GM19372 (cell line): ENCODE data around the gene TMPRSS7.
"Not testable (repeated sequence)": the region's sequence is repeated elsewhere in the genome, so short reads cannot be mapped to it uniquely, and the experiment has no call there.

Experiments used
- ATAC-seq: cut with Tn5 transposase; IDR thresholded peaks from one replicate; pipeline ENCODE4 v1.9.1; 2021; ENCODE audit warnings: mild to moderate bottlenecking, low read depth, moderate library complexity; ENCODE audit not compliant: unreplicated experiment

TMPRSS7 gene

GRCh38 chr3:112056451-112056929 lies 22.0 kb downstream of the TMPRSS7 start:
- no peak for ATAC-seq

DNA sequence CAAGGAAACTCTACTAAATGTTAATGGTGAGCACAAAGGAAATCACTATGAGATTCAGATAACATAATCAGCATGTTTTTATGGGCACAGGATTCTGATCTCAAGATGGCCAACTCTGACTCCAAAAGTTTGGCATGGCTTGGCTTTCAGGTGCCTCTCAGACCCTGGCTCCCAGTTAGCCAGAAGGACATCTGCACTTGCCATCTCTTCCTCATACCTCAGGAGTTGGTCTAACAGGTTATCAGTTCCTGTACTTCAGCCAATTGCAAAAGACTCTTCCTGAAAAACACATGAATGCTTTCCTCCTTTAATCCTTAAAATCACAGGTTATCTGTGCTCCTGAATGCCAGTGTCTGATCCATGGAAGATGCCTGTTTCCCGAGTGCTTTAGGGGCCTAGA lies 25.0 kb downstream of the TMPRSS7 start:
- ATAC-seq = no peak

- no peak for ATAC-seq
Measured at GRCh38 chr3:112061152-112061551, 26.6 kb downstream of the TMPRSS7 start.

GRCh38 chr3:112072387-112073060 lies 38.0 kb downstream of the TMPRSS7 start:
- ATAC-seq = not testable (repeated sequence)

DNA sequence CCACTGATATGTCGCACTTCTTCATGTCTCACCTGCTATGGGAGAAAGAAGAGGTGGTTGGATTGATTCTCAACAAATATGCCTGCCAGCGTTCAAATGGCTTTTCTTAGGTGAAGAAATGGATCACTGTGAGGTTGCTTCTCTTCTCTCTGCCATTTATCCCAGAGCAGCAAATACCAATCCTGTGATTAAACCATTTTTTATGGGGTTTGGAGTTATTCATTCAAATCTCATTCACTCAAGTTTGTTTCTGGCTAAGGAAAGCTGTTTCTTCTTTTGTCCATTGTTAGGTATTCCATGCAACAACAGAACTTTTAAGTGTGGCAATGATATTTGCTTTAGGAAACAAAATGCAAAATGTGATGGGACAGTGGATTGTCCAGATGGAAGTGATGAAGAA lies 39.5 kb downstream of the TMPRSS7 start:
- no peak for ATAC-seq

DNA sequence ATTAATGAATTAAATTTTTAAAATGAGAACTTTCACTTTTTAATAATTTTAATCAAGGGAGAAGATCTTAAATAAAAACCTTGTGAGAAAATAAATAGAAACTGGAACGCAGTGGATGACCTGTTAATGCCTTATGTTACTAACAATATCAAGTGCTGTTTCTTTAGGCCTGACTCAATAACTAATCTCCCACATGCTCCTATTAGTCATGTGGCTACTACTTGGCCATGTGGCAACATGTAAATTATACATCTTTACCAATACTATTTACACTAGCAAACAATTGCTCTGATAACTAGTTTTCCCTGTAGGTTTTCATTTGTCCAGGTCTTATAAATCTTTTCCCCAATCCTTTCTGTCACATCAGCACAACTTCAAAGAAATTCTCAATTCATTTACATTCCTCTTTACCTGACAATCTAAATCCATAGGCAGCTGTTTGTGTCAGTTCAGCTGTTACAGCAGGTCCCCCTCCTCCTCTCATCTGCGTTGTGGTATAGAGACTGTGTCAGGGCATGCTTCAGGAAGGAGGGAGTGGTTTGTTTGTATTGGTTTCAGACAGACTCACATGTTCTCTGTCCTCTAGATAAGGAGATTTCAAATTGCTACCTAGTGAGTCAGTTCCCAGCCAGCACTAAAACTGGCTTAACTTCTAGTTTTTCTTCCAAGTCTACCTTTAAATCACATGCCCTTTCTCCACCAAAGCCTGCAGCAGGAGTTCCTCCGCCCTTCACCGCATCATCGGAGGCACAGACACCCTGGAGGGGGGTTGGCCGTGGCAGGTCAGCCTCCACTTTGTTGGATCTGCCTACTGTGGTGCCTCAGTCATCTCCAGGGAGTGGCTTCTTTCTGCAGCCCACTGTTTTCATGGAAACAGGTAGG lies 40.3 kb downstream of the TMPRSS7 start:
- peak; percentile 89 for ATAC-seq

DNA sequence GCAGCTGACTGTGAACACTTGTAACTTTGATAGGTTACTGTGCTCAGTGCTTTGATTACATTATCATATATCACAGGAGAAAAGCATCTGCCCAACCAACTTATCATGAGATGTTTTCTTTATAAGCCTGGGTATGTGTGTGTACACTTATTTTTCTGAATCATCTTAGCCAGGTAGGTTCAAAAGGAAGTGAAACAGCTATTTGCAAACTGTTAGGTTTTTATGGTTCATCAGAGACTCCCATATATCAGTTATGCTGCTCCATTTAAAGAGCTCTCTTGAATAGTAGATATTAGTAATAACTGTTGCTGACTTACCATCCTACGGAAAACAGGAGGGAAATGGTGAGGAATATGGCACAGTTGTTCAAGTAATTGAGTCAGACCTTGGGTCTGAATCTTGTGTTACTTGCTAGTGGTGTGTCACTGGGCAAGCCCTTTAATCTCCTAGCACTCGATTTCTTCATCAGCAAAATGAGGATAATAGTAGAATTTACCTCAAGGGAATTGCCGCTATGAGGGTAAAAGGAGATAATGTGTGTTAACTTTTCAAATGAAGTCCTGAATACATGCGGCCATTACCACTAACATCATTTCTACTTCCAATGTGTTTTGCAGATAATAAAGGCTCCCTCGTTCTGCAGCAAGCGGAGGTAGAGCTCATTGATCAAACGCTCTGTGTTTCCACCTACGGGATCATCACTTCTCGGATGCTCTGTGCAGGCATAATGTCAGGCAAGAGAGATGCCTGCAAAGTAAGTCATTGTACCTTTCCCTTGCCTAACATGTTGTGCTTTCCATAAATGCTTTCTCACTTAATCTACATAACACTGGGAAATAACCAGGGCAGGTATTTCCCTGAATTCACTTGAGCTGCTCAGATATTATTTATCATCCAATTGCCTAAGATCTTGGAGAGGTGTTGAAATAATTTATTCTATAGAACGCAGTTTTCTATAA lies 43.9 kb downstream of the TMPRSS7 start:
- ATAC-seq = no peak

GRCh38 chr3:112083239-112083638 lies 48.7 kb downstream of the TMPRSS7 start:
- ATAC-seq = no peak

DNA sequence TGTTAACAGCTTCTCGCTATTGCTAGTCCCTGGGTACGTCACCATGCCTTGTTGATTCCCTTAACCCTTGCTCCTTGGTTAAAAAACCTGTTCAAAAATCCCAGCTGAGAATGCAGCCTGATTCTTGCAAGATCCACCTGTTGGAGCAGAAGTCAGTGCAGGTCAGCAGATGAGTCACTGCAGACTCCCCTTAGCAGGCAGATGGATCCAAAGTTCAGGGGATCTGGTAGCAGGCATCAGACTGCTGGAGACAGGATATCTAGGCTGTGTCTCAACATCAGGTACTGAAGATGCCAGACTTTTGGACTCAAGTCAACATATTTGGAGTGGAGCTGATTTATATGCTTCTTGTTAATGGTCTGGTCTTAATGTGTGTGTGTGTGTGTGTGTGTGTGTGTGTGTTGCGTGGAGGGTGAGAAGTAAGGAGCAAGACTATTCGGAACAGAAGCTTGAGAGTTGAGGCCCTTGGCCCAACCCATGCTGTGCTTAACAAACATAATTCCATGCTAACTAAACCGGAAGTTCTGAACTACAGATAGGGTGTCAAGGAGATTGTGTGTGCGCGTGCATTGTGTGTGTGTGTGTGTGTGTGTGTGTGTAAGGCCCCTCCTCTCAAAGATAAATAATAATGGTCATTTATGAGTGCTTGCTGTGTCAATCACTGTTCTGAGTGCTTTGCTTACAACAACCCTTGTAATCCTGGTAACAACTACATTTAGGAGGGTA lies 50.6 kb downstream of the TMPRSS7 start:
- no peak for ATAC-seq

DNA sequence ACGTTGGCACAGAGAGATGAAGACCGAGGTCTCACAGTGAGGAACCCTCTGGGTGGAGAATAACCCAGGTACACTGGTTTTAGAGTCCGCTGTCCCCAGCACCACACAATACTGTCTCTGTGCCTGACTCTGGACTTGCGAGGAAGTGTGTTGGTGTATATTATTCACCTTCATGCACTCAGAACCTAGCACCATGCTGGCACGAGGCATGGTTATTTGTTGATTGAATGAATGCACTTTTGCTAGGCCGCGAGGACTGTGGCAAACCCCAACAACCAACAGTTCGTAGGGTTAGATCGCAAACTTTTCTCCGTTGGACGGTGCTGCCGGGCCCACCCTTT lies 51.2 kb downstream of the TMPRSS7 start:
- ATAC-seq = no peak

GRCh38 chr3:112086076-112086854 lies 51.7 kb downstream of the TMPRSS7 start, which contains the start of gene C3orf52:
C3orf52 (plus strand) TSS chr3:112086389; CDS start chr3:112086408, 19 bp downstream.
- peak; percentile 88 for ATAC-seq

GRCh38 chr3:112086875-112087524 lies 52.5 kb downstream of the TMPRSS7 start:
- ATAC-seq = no peak

DNA sequence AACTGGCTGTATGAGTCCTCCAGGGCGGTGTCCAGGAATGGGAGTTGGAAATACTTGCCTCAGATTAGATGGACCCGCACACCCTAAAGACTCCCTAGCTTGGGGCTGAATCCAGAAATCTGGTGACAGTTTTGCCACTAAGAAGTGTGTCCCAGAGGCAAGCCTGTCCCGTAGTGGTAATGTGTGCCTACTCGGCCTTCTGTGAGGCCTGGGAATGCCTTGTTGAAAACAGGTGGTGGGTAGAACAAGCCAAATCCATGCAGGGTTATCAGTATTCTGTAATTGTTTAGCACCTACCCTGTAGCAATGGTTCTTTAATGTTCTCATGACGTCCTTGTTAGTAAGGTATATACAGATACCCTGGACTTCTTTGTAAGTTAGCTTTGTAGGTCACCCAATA lies 53.2 kb downstream of the TMPRSS7 start:
- no peak for ATAC-seq

DNA sequence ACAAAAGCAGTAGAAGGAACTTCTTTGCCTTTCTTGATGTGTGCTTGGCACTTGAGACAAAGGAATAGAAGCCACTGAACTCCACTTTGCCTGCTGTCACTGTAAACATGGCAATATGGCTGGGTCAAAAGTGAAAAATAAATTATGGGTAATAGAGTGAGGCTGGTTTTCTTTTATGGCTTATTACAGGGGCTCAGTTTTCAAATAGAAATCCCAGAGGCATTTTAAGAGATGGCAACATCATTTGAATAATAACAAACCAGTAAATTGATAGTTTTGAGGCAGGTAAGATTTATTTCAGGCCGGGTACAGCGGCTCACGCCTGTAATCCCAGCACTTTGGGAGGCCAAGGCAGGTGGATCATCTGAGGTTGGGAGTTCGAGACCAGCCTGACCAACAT lies 54.4 kb downstream of the TMPRSS7 start:
- ATAC-seq = no peak

DNA sequence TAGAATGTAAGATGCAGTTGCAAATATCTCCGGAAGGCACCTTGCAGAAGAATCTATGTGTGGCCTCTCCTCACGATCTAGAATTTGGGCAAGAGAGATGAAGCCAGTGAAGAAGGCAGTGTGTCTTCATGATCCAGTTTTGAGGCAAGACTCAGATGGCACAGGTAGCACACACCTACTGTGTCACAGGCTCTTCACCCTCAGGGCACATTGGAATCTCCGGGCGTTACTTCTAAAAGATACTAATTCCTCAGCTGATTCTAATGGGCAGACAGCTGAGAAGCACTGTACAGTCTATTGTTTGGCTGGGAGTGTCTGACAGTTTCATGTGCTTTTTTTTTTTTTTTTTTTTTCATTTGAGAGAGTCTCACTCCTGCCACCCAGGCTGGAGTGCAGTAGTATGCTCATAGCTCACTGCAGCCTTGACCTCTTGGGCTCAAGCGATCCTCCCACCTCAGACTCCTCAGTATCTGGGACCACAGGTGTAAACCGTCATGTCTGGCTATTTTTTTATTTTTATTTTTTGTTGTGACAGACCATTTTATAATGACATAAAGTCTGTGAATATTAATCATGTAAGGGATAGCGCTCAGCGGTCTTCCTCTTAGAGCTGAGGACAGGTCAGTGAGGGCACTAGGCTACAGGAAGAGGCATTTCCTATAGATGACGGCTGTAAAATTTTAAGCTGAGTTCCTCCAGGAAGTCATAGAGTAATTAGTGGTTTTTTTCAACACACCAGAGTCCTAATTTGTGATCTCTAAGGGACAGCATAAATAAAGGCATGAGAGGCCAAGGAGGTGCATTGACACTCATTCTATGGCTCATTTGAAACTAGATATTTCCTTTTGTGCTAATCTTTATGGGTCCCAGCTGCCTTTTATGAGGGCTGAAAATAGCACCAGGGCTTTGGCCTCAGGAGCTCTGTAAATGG lies 55.7 kb downstream of the TMPRSS7 start:
- ATAC-seq = no peak

- ATAC-seq = no peak
Measured at GRCh38 chr3:112090887-112091586, 56.5 kb downstream of the TMPRSS7 start.
